GM21367 (cell line): ENCODE measurements around the gene SFT2D1.

Source experiments
- ATAC-seq: cut with Tn5 transposase; IDR thresholded peaks from one replicate; pipeline ENCODE4 v1.9.1; 2021; ENCODE audit not compliant: unreplicated experiment

SFT2D1 gene

GRCh38 chr6:166308769-166309589, 33.4 kb downstream of the SFT2D1 start:
- no peak for ATAC-seq

GRCh38 chr6:166308033-166308768, 34.1 kb downstream of the SFT2D1 start, which contains the start of gene PRR18:
Gene PRR18 (minus strand): TSS chr6:166308392. CDS start chr6:166308142, 250 bp downstream.
- peak; percentile 45 for ATAC-seq

GRCh38 chr6:166307082-166308032, 35.0 kb downstream of the SFT2D1 start:
- ATAC-seq = peak; percentile 31

GRCh38 chr6:166306378-166307081, 35.8 kb downstream of the SFT2D1 start:
- ATAC-seq = no peak

- no peak for ATAC-seq
Observed at GRCh38 chr6:166305562-166306117, 36.7 kb downstream of the SFT2D1 start.

- no peak for ATAC-seq
Observed at GRCh38 chr6:166304106-166304505, 38.2 kb downstream of the SFT2D1 start.

- no peak for ATAC-seq
Observed at GRCh38 chr6:166301611-166302529, 40.5 kb downstream of the SFT2D1 start.

GRCh38 chr6:166300357-166300987, 41.9 kb downstream of the SFT2D1 start:
- no peak for ATAC-seq

GRCh38 chr6:166297606-166298005, 44.7 kb downstream of the SFT2D1 start:
- no peak for ATAC-seq

GRCh38 chr6:166296035-166296883, 46.1 kb downstream of the SFT2D1 start:
- no peak for ATAC-seq

GRCh38 chr6:166293731-166294584, 48.4 kb downstream of the SFT2D1 start:
- no peak for ATAC-seq

- ATAC-seq = no peak
Observed at GRCh38 chr6:166289207-166290060, 52.9 kb downstream of the SFT2D1 start.

GRCh38 chr6:166286839-166287271, 55.5 kb downstream of the SFT2D1 start:
- ATAC-seq = peak; percentile 94

- ATAC-seq = no peak
Observed at GRCh38 chr6:166285233-166285632, 57.1 kb downstream of the SFT2D1 start.

GRCh38 chr6:166284640-166285039, 57.7 kb downstream of the SFT2D1 start:
- no peak for ATAC-seq
